Lower leg skin (tissue), 3 donors: ENCODE data around the gene GABARAPL1.

Experiments used
- CTCF ChIP-seq, 3 donors: fragments of 450-650 bp; IDR thresholded peaks; one replicate each; pipeline ENCODE4 v1.5.1; 2016; ENCODE audit warnings: antibody characterized with exemption in 3 of 3, mild to moderate bottlenecking in 3 of 3, moderate library complexity in 2 of 3
- POLR2A ChIP-seq, 2 donors: fragments of 450-650 bp; IDR thresholded peaks; one replicate each; pipeline ENCODE4 v1.6.1; 2016 to 2017; ENCODE audit warnings: antibody characterized with exemption in 2 of 2, mild to moderate bottlenecking in 1 of 2, moderate library complexity in 1 of 2

DNA sequence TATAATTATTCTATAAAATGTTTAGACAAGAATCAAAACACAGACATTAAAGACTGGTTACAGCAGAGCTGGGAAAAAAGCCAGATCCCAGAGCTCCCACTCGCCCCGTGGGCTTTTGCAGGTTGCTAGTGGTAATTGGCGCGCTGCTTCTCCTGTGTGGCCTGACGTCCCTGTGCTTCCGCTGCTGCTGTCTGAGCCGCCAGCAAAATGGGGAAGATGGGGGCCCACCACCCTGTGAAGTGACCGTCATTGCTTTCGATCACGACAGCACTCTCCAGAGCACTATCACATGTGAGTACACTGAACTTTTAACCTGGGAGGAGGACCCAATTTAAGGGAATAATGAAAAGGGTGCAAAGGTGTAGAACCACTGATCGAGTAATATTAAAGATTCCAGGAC is 26.4 kb upstream of the GABARAPL1 start:
- TF ChIP-seq POLR2A (IDR thresholded peaks at IDR 0.05) (no peak), CTCF (IDR thresholded peaks at IDR 0.05) (no peak)
